GM12878 (cell line): ENCODE results near the gene NEMP2. TPM values are rescaled to one million over a fixed set of nuclear protein-coding genes. Genes with fewer than 3 reads are reported as not detected.

ENCODE experiments used
- ATAC-seq: fragments of 200-7000 bp; cut with Tn5 transposase; 3 replicates; pipeline ENCODE4 v1.9.1; 2020; ENCODE audit warnings: mild to moderate bottlenecking, moderate library complexity
- BruUV-seq: library from RNA; stranded (reverse); fragments of 400-500 nt; replicated peaks from 2 replicates; lab custom pipeline; 2021; lab: Mats Ljungman, UMichigan
- CTCF ChIA-PET: fragments of 300-600 bp; sonication (Branson Sonifier 250); formaldehyde crosslinking; extraction: SDS; loops from one replicate; lab custom pipeline; 2021; ENCODE audit warnings: inconsistent platforms; lab: Yijun Ruan, JAX
- POLR2A ChIA-PET: fragments of 350-600 bp; formaldehyde crosslinking; extraction: SDS; loops from one replicate; lab custom pipeline; 2021; ENCODE audit warnings: inconsistent platforms; lab: Charles Lee
- RAD21 ChIA-PET: fragments of 300-600 bp; sonication (Branson Sonifier 250); formaldehyde crosslinking; loops from one replicate; lab custom pipeline; 2023; ENCODE audit warnings: antibody characterized with exemption; ENCODE audit not compliant: unreplicated experiment; lab: Charles Lee
- SMC1A ChIA-PET: fragments of 300-600 bp; sonication (Branson Sonifier 250); formaldehyde crosslinking; loops from one replicate; lab custom pipeline; 2023; ENCODE audit not compliant: unreplicated experiment, uncharacterized antibody; lab: Charles Lee
- DNase-seq: peaks from one replicate; pipeline ENCODE4 v3.0.0-alpha.2; 2011; ENCODE audit warnings: low read depth, low spot score
- FAIRE-seq: peaks from 3 replicates; lab custom pipeline; 2011; peaks lifted over from hg19 to GRCh38; lab: Jason Lieb, UNC
- H2AFZ ChIP-seq: 2 replicates; pipeline ENCODE4 v1.6.0; 2011; ENCODE audit warnings: low read depth, low read length, control low read depth; ENCODE audit not compliant: control insufficient read depth
- H3K27ac ChIP-seq: 2 replicates; pipeline ENCODE4 v1.5.1; 2011; ENCODE audit warnings: control low read depth; ENCODE audit not compliant: control insufficient read depth, insufficient read depth
- H3K27me3 ChIP-seq, 2 experiments: replicated peaks in 1 of 2; 2 replicates each; pipeline versions ENCODE4 v1.6.0 to v1.6.1; 2011; ENCODE audit warnings: low read length in 1 of 2; ENCODE audit not compliant: control insufficient read depth in 2 of 2, insufficient read depth in 2 of 2
- H3K36me3 ChIP-seq, 2 experiments: 2 replicates each; pipeline ENCODE4 v1.5.1; 2011; ENCODE audit warnings: low read length in 1 of 2; ENCODE audit not compliant: control insufficient read depth in 2 of 2, insufficient read depth in 2 of 2
- H3K4me1 ChIP-seq: 2 replicates; pipeline ENCODE4 v1.6.1; 2011; ENCODE audit warnings: mild to moderate bottlenecking, low read length, moderate library complexity, mixed read lengths; ENCODE audit not compliant: control insufficient read depth, insufficient read depth
- H3K4me2 ChIP-seq: 2 replicates; pipeline ENCODE4 v1.6.0; 2011; ENCODE audit warnings: control low read depth; ENCODE audit not compliant: control insufficient read depth, insufficient read depth
- H3K4me3 ChIP-seq: fragments of 200-600 bp; sonication (generic); 2 replicates; pipeline ENCODE4 v1.5.1; 2016
- H3K79me2 ChIP-seq: 2 replicates; pipeline ENCODE4 v1.6.0; 2011; ENCODE audit warnings: low read length; ENCODE audit not compliant: control insufficient read depth, insufficient read depth
- H3K9ac ChIP-seq: 2 replicates; pipeline ENCODE4 v1.8.0; 2011; ENCODE audit warnings: low read length, control low read depth, mixed read lengths; ENCODE audit not compliant: control insufficient read depth, insufficient read depth
- H3K9me3 ChIP-seq: replicated peaks from 3 replicates; pipeline ENCODE4 v1.5.1; 2011; ENCODE audit warnings: mild to moderate bottlenecking, low read length; ENCODE audit not compliant: control insufficient read depth, insufficient read depth
- H4K20me1 ChIP-seq: 2 replicates; pipeline ENCODE4 v1.6.0; 2011; ENCODE audit not compliant: control insufficient read depth, insufficient read depth
- EP300 ChIP-seq, 2 experiments: fragments of 150-350 bp in 1 of 2; IDR thresholded peaks; 2 replicates each; pipeline ENCODE4 v1.6.1; 2011 to 2012; ENCODE audit warnings: low read depth in 2 of 2, low read length in 2 of 2, borderline replicate concordance in 1 of 2, improper control_type of control experiment in 1 of 2, inconsistent platforms in 1 of 2; ENCODE audit not compliant: control insufficient read depth in 1 of 2
- LARP7 ChIP-seq: fragments of 450-650 bp; IDR thresholded peaks from 2 replicates; pipeline ENCODE4 v1.6.1; 2017; ENCODE audit warnings: mild to moderate bottlenecking
- NFYB ChIP-seq: IDR thresholded peaks from 2 replicates; pipeline ENCODE4 v1.6.1; 2011; ENCODE audit warnings: low read depth, mild to moderate bottlenecking, low read length, improper control_type of control experiment, moderate library complexity; ENCODE audit not compliant: insufficient read depth
- POLR2AphosphoS5 ChIP-seq: IDR thresholded peaks from 2 replicates; pipeline ENCODE4 v1.6.1; 2011; ENCODE audit warnings: mild to moderate bottlenecking, low read length, inconsistent platforms
- RFX5 ChIP-seq: IDR thresholded peaks from 2 replicates; pipeline ENCODE4 v1.6.1; 2011; ENCODE audit warnings: low read depth, low read length, improper control_type of control experiment
- RUNX3 ChIP-seq: IDR thresholded peaks from 2 replicates; pipeline ENCODE4 v1.6.1; 2012; ENCODE audit warnings: low read length, inconsistent platforms
- TCF7 ChIP-seq: IDR thresholded peaks from 2 replicates; pipeline ENCODE4 v1.6.1; 2014; ENCODE audit warnings: antibody characterized with exemption, borderline replicate concordance
- ZNF24 ChIP-seq: fragments of 450-650 bp; IDR thresholded peaks from 2 replicates; pipeline ENCODE4 v1.6.1; 2017; ENCODE audit warnings: antibody characterized with exemption, mild to moderate bottlenecking
- WGBS: methylation state at CpG from one replicate; pipeline ENCODE4 v1.1.6; 2016; ENCODE audit warnings: low lambda C conversion rate; ENCODE audit not compliant: insufficient replicate concordance, insufficient coverage; ENCODE audit errors: missing lambda C conversion rate; 5-methylcytosine and 5-hydroxymethylcytosine counted together
- in situ Hi-C: fragments of 300-500 bp; cut with MboI; formaldehyde crosslinking; loops from 9 replicates; pipeline ENCODE4 v1.14.3; 2018; ENCODE audit warnings: mixed read lengths
- intact Hi-C: fragments of 100-400 bp; cut with micrococcal nuclease; formaldehyde crosslinking; loops from one replicate; pipeline ENCODE4 v1.14.2; 2022; ENCODE audit not compliant: unreplicated experiment
- polyA plus RNA-seq, 11 experiments: library from polyadenylated mRNA; depleted of rRNA in 4 of 11; unstranded in 6 of 11; stranded (reverse) in 5 of 11; fragments of >200 nt; fragmentation: Nextera tagmentation in 4 of 11; fragmentation: Illumina TruSeq in 1 of 11; extraction: Ambion mirVana in 4 of 11; extraction: Trizol in 1 of 11; gene quantifications; 1 replicate in 1 of 11; 2 replicates in 10 of 11; pipeline versions ENCODE4 v1.2.1 to v1.2.3, GENCODE V29; 2011 to 2016; ENCODE audit warnings: inconsistent platforms in 2 of 11, missing spikeins in 2 of 11, low read depth in 1 of 11
- total RNA-seq, 4 experiments: library from RNA; depleted of rRNA in 3 of 4; stranded (reverse); fragments of >200 nt in 3 of 4; fragmentation: Illumina TruSeq in 1 of 4; extraction: Trizol in 1 of 4; gene quantifications; 2 replicates each; pipeline versions ENCODE4 v1.2.1 to v1.2.3, GENCODE V29; 2013 to 2021
- TF ChIP-seq, protein P1 (sequence below): fragments of 450-650 bp; formaldehyde crosslinking; IDR thresholded peaks from 2 replicates; pipeline ENCODE4 v1.5.0; 2022; ENCODE audit warnings: mild to moderate bottlenecking, missing genetic modification characterization
- TF ChIP-seq, protein P2 (sequence below): fragments of 450-650 bp; IDR thresholded peaks from 2 replicates; pipeline ENCODE4 v1.6.1; 2016; ENCODE audit warnings: mild to moderate bottlenecking
- TF ChIP-seq, protein P3 (sequence below): IDR thresholded peaks from 2 replicates; pipeline ENCODE4 v1.6.1; 2011; ENCODE audit warnings: mild to moderate bottlenecking, low read depth, low read length, moderate library complexity; ENCODE audit not compliant: insufficient replicate concordance

NEMP2 gene
- total and polyA plus RNA-seq, 10 of the 15 experiments (the other 5 are each of a cell fraction or from before 2014, with no cell fraction given), result 2.3 to 14.0 (median 8.1) TPM

DNA sequence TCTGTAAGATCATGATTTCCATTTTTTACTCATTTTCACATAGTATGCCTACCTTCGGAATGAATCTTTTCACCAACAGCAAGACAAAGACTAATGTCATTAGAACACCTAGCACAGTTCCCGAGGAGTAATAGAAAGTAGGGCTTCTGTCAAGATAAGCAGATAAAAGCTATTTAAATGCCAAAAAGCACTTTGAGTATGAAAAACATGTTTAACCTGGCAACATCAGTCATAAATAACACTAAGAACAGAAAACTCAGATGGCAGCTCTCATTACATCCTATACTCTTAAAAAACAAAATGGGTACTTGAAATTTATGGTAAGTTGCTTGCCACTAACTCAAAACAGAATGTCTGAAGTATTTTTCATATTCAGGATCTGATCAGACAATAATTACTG is 17.1 kb downstream of the NEMP2 start (continued):
- TF ChIP-seq NFYB (no peak), EP300 (IDR thresholded peaks at IDR 0.05; ENCODE audit: borderline replicate concordance in 1 of 2, control insufficient read depth in 1 of 2, low read depth in 2 of 2, low read length in 2 of 2) (no peak)
- TF ChIP-seq, protein P1, sequence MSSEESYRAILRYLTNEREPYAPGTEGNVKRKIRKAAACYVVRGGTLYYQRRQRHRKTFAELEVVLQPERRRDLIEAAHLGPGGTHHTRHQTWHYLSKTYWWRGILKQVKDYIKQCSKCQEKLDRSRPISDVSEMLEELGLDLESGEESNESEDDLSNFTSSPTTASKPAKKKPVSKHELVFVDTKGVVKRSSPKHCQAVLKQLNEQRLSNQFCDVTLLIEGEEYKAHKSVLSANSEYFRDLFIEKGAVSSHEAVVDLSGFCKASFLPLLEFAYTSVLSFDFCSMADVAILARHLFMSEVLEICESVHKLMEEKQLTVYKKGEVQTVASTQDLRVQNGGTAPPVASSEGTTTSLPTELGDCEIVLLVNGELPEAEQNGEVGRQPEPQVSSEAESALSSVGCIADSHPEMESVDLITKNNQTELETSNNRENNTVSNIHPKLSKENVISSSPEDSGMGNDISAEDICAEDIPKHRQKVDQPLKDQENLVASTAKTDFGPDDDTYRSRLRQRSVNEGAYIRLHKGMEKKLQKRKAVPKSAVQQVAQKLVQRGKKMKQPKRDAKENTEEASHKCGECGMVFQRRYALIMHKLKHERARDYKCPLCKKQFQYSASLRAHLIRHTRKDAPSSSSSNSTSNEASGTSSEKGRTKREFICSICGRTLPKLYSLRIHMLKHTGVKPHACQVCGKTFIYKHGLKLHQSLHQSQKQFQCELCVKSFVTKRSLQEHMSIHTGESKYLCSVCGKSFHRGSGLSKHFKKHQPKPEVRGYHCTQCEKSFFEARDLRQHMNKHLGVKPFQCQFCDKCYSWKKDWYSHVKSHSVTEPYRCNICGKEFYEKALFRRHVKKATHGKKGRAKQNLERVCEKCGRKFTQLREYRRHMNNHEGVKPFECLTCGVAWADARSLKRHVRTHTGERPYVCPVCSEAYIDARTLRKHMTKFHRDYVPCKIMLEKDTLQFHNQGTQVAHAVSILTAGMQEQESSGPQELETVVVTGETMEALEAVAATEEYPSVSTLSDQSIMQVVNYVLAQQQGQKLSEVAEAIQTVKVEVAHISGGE (CRISPR knock-in tag), result no peak

DNA sequence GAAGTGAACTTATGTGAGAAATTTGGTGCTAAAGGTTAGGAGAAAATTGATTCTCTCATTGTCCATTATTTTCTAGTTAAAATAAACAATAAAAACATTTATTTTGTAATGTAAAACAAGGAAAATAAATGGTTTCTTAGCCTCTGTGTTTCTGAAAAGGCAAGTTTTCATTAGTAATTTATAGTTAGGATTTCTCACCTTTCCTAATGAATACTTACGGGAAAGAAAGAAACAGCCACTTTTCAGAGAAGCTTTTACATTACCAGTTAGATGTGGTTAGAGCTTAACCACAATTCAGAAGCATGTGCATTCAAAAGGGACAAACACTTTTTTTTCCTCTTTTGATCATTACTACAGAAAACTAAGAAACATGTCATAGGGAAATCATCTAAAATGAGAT is 18.8 kb downstream of the NEMP2 start:
- RAD21 ChIA-PET, result interaction anchor here (0.6 to 4.2 kb wide), 18 partner anchors 11 to 171 kb away, joined by 3 to 36 read pairs (median 3); partner anchors contain the start of gene NEMP2
- peak; percentile 73 for ATAC-seq
- peaks cover 7% of the 10 kb centered on the region for H3K4me1 ChIP-seq
- peak; percentile 65 for FAIRE-seq
- peak overlapping the region; percentile 32; the same call in 1 of the 2 replicates for H3K27ac ChIP-seq
- CTCF ChIA-PET, result interaction anchor here (0.7 to 4.8 kb wide), 9 partner anchors 13 to 223 kb away, joined by 3 to 33 read pairs (median 4); no protein-coding TSS in a partner anchor
- H2AFZ ChIP-seq, result no peak overlapping the region
- DNase-seq, result no peak
- H3K79me2 ChIP-seq, result no peaks in the 10 kb centered on the region
- intact Hi-C loops (loop anchor here (5.0 kb wide), 1 partner anchor 428 kb away; no protein-coding TSS in a partner anchor), in situ Hi-C loops (no loop called here)
- POLR2A ChIA-PET, result interaction anchor here (0.6 to 2.5 kb wide), 3 partner anchors 14 to 164 kb away, joined by 3 to 10 read pairs (median 3); no protein-coding TSS in a partner anchor
- H3K9me3 ChIP-seq, result no peaks in the 10 kb centered on the region
- peaks cover 2 to 11% of the 10 kb centered on the region in 2 experiments for H3K36me3 ChIP-seq
- SMC1A ChIA-PET, result interaction anchor here (0.7 to 8.4 kb wide), 15 partner anchors 10 to 204 kb away, joined by 3 to 65 read pairs (median 4); no protein-coding TSS in a partner anchor
- no peaks in the 10 kb centered on the region for H3K27me3 ChIP-seq
- no TSS peak for BruUV-seq
- no peak overlapping the region for H3K4me3 ChIP-seq
- H4K20me1 ChIP-seq, result no peaks in the 10 kb centered on the region
- H3K9ac ChIP-seq, result no peak overlapping the region
- no peak overlapping the region for H3K4me2 ChIP-seq
- WGBS, result 41% methylated on average over 1 of the region's 1 CpG
- TF ChIP-seq POLR2AphosphoS5 (no peak), TCF7 (peak; percentile 75; the same call in 1 of the 2 replicates), ZNF24 (peak; percentile 67; the same call in 1 of the 2 replicates), LARP7 (no peak), RUNX3 (peak; percentile 97), RFX5 (no peak)
- TF ChIP-seq, protein P2, sequence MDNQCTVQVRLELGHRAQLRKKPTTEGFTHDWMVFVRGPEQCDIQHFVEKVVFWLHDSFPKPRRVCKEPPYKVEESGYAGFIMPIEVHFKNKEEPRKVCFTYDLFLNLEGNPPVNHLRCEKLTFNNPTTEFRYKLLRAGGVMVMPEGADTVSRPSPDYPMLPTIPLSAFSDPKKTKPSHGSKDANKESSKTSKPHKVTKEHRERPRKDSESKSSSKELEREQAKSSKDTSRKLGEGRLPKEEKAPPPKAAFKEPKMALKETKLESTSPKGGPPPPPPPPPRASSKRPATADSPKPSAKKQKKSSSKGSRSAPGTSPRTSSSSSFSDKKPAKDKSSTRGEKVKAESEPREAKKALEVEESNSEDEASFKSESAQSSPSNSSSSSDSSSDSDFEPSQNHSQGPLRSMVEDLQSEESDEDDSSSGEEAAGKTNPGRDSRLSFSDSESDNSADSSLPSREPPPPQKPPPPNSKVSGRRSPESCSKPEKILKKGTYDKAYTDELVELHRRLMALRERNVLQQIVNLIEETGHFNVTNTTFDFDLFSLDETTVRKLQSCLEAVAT, result peak; percentile 92
- TF ChIP-seq, protein P3, sequence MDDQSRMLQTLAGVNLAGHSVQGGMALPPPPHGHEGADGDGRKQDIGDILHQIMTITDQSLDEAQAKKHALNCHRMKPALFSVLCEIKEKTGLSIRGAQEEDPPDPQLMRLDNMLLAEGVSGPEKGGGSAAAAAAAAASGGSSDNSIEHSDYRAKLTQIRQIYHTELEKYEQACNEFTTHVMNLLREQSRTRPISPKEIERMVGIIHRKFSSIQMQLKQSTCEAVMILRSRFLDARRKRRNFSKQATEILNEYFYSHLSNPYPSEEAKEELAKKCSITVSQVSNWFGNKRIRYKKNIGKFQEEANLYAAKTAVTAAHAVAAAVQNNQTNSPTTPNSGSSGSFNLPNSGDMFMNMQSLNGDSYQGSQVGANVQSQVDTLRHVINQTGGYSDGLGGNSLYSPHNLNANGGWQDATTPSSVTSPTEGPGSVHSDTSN, result no peak
